ENCODE results near the gene CEP295NL. TPM values are rescaled to one million over a fixed set of nuclear protein-coding genes. Genes with fewer than 3 reads are reported as not detected.

CEP295NL gene
- total and polyA plus RNA-seq, 2 of the 8 experiments (the other 6 are each of a cell fraction or from before 2014, with no cell fraction given): 0.06 to 2.0 TPM

- TF ChIP-seq CHD7 (IDR thresholded peaks at IDR 0.05; ENCODE audit: insufficient replicate concordance, low read length) (no peak), ZNF274 (IDR thresholded peaks at IDR 0.05; ENCODE audit: borderline replicate concordance, extremely low read depth, low read length) (no peak), TAF1 (IDR thresholded peaks at IDR 0.05; ENCODE audit: low read depth, low read length) (no peak), CBX5 (IDR thresholded peaks at IDR 0.05; ENCODE audit: low read depth, low read length) (no peak), MAFK (IDR thresholded peaks at IDR 0.05; ENCODE audit: low read depth, low read length) (no peak), RNF2 (IDR thresholded peaks at IDR 0.05; ENCODE audit: borderline replicate concordance, low read depth, low read length, missing control alignments, poor library complexity, severe bottlenecking) (no peak), CHD1 (IDR thresholded peaks at IDR 0.05; ENCODE audit: low read depth, low read length) (no peak), ATF2 (IDR thresholded peaks at IDR 0.05; ENCODE audit: low read length) (no peak), JUN (IDR thresholded peaks at IDR 0.05; ENCODE audit: low read depth, low read length) (no peak)
These were observed 18.5 kb upstream of the CEP295NL start (continued) for GRCh38 chr17:78921437-78921971.

All from H1 (cell line).